Duodenal mucosa (tissue), 2 donors: Measurements from ENCODE around the gene KRTAP12-3.
A peak's percentile ranks its signal among the peaks of the same experiment; 100 is the strongest.
"Not testable (repeated sequence)": the region's sequence is repeated elsewhere in the genome, so short reads cannot be mapped to it uniquely, and the experiment has no call there.

Experiments
- H3K27ac ChIP-seq: one replicate; pipeline ENCODE4 v1.7.0; 2013; ENCODE audit warnings: low read depth, low read length
- H3K27me3 ChIP-seq, 2 donors: one replicate each; pipeline ENCODE4 v1.7.0; 2013; ENCODE audit warnings: low read length in 2 of 2, control low read depth in 1 of 2; ENCODE audit not compliant: insufficient read depth in 2 of 2, control insufficient read depth in 1 of 2
- H3K36me3 ChIP-seq, 2 donors: one replicate each; pipeline ENCODE4 v1.7.0; 2013; ENCODE audit warnings: low read length in 2 of 2, control low read depth in 1 of 2; ENCODE audit not compliant: insufficient read depth in 2 of 2, control insufficient read depth in 1 of 2
- H3K4me1 ChIP-seq, 2 donors: one replicate each; pipeline ENCODE4 v1.7.0; 2013; ENCODE audit warnings: low read length in 2 of 2, control low read depth in 1 of 2; ENCODE audit not compliant: insufficient read depth in 2 of 2, control insufficient read depth in 1 of 2
- H3K4me3 ChIP-seq, 2 donors: one replicate each; pipeline ENCODE4 v1.7.0; 2013; ENCODE audit warnings: low read length in 2 of 2, low read depth in 1 of 2
- H3K9ac ChIP-seq, 2 donors: one replicate each; pipeline ENCODE4 v1.7.0; 2013; ENCODE audit warnings: low read length in 2 of 2, low read depth in 1 of 2
- H3K9me3 ChIP-seq, 2 donors: one replicate each; pipeline ENCODE4 v1.7.0; 2013; ENCODE audit warnings: low read length in 2 of 2, control low read depth in 1 of 2; ENCODE audit not compliant: control insufficient read depth in 1 of 2

Gene KRTAP12-3, protein sequence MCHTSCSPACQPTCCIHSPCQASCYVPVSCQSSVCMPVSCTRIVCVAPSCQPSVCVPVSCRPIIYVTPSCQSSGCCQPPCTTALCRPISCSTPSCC

DNA sequence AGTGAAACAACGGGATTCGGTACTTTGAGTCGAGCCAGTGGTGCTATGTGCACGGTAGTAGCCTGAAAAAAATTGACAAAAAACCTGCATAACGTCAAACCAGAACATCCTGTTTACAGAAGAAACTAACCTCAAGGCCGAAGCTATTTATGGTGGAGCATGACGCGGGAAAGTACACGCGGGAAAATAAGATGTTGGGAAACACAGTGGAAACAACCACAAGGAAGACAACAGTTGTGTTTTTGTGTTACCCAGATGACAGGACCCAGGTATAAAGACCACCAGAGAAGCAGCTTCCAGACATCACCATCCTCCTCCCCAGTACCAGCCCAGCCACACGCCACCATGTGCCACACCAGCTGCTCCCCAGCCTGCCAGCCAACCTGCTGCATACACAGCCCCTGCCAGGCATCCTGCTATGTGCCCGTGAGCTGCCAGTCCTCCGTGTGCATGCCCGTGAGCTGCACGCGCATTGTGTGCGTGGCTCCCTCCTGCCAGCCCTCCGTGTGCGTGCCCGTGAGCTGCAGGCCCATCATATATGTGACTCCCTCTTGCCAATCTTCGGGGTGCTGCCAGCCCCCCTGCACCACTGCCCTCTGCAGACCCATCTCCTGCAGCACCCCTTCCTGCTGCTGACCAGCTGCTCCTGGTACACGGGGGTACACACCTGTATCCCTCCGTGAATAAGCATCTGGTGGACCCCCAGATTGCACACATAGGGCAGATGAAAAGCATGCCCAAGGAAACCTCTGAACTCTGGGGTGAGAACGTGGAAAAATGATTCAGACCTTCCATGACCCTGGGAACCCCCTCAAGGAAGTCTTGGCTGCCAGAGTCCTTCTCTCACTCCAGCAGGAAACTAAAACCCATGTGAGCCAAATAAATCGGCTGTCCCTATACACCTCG lies at the start of gene KRTAP12-3:
KRTAP12-3 (plus strand) TSS at position 298 of the 906 bp plus-strand sequence; CDS start at position 346, 48 bp downstream.
- H3K4me1 ChIP-seq, result peaks cover 0 to 4% of the 10 kb centered on the region in 2 donors
- no peak within 1 kb of the TSS for H3K4me3 ChIP-seq
- peak within 1 kb of the TSS in 1 of 2 donors; percentile 4 for H3K9ac ChIP-seq
- peak within 1 kb of the TSS; percentile 28 for H3K27ac ChIP-seq
- no peaks in the 10 kb centered on the region for H3K27me3 ChIP-seq
- H3K36me3 ChIP-seq, result no peaks in the 10 kb centered on the region
- no peaks in the 10 kb centered on the region for H3K9me3 ChIP-seq

DNA sequence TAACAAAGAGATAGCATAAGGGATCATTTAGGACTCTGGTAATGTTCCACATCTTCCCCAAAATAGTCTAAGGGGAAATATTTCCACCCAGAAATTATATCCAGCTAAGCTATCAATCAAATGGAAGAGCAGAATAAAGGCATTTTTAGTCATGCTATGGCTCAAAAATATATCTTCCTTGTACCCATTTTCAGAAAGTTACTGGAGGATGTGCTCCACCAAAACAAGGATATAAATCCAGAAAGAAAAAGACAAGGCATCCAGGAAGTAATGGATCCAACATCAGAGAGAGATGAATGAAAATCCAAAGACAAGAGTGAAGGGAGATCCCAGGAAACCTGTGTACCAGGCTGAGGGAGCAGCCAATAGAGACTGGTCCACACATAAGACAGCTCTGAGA lies 48.5 kb upstream of the KRTAP12-3 start:
- no peaks in the 10 kb centered on the region for H3K27me3 ChIP-seq
- H3K9me3 ChIP-seq, result peaks cover 5 to 7% of the 10 kb centered on the region in 2 donors
- H3K4me1 ChIP-seq, result no peaks in the 10 kb centered on the region
- H3K27ac ChIP-seq, result no peak overlapping the region
- H3K9ac ChIP-seq, result no peak overlapping the region
- no peaks in the 10 kb centered on the region for H3K36me3 ChIP-seq
- no peak overlapping the region for H3K4me3 ChIP-seq

DNA sequence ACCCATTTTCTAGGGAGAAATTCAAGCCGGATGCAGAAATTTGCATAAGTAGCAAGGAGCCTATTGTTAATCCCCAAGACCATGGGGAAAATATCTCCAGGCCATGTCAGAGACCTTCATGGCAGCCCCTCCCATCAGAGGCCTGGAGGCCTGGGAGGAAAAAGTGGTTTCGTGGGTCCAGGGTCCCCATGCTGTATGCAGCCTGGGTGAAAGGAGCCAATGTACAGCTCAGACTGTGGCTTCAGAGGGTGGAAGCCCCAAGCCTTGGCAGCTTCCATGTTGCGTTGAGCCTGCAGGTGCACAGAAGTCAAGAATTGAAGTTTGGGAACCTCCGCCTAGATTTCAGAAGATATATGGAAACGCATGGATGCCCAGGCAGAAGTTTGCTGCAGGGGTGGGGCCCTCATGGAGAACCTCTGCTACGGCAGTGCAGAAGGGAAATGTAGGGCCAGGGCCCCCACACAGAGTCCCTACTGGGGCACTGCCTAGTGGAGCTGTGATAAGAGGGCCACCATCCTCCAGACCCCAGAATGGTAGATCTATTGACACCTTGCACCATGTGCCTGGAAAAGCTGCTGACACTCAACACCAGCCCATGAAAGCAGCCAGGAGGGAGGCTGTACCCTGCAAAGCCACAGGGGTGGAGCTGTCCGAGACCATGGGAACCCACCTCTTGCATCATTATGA lies 47.4 kb upstream of the KRTAP12-3 start:
- not testable (repeated sequence) for H3K9ac ChIP-seq, H3K27me3 ChIP-seq

DNA sequence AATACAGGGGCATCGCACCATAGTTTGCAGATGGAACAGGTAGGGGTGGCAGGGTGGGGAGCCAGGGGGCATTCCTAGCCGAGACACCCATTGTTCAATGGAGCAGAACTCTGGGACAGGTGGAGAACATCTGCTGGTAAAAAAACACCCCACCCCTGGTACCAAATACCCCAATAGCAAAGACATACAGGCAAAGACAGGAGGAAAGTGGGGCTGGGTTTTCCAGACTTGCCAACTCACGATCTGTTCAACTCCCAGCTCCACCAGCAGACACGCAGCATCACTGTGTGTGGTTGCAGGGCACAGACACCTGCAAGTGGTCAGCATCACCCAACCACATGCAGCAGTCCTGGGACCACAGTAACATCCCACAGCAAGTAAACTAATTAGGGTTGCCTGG lies 46.2 kb upstream of the KRTAP12-3 start:
- Histone ChIP-seq H3K27me3 (no peaks in the 10 kb centered on the region), H3K9me3 (peaks cover 5 to 7% of the 10 kb centered on the region in 2 donors), H3K9ac (no peak overlapping the region)

More for the DNA sequence above, 47.4 kb upstream of the KRTAP12-3 start:
- not testable (repeated sequence) for H3K4me3 ChIP-seq, H3K4me1 ChIP-seq, H3K27ac ChIP-seq, H3K36me3 ChIP-seq, H3K9me3 ChIP-seq

DNA sequence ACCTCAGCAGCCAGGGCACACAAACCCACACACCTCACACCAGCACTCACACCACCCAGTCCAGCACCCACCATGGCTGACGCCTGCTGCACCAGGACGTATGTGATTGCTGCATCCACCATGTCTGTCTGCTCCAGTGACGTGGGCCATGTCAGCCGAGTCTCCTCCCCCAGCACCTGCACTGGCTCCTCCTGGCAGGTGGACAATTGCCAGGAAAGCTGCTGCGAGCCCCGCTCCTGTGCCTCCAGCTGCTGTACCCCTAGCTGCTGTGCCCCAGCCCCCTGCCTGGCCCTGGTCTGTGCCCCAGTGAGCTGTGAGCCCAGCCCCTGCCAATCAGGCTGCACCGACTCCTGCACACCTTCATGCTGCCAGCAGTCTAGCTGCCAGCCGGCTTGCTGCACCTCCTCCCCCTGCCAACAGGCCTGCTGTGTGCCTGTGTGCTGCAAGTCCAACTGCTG lies 45.7 kb upstream of the KRTAP12-3 start, which contains the start of gene KRTAP10-8:
KRTAP10-8 (plus strand) TSS at position 51 of the 458 bp plus-strand sequence; CDS start at position 73, 22 bp downstream.
- Histone ChIP-seq H3K27me3 (no peaks in the 10 kb centered on the region), H3K27ac (no peak within 1 kb of the TSS), H3K4me1 (no peaks in the 10 kb centered on the region), H3K36me3 (no peaks in the 10 kb centered on the region), H3K9me3 (peaks cover 5 to 7% of the 10 kb centered on the region in 2 donors), H3K4me3 (no peak within 1 kb of the TSS), H3K9ac (no peak within 1 kb of the TSS)

More for the DNA sequence above, 46.2 kb upstream of the KRTAP12-3 start:
- Histone ChIP-seq H3K4me1 (no peaks in the 10 kb centered on the region), H3K36me3 (no peaks in the 10 kb centered on the region), H3K4me3 (no peak overlapping the region), H3K27ac (no peak overlapping the region)

DNA sequence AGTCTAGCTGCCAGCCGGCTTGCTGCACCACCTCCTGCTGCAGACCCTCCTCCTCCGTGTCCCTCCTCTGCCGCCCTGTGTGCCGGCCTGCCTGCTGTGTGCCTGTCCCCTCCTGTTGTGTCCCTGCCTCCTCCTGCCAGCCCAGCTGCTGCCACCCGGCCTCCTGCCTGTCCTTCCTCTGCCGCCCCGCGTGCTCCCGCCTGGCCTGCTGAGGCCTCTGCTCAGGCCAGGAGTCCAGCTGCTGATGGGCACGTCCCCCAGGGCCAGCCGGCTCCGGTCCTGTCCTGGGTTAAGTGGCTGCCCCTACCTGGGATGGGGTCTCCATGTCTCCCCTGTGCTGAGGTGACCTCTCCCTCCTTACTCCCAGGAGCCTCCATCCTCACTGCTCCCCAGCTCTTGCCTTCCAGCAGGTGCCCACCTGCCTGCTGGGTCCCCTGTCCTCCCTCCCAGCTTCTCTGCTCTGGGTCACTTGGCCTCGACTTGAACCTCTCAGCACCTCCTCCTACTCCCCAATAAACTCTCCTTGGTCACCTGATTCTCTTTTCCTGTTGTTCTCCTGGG lies 45.0 kb upstream of the KRTAP12-3 start:
- no peaks in the 10 kb centered on the region for H3K36me3 ChIP-seq
- H3K4me1 ChIP-seq, result no peaks in the 10 kb centered on the region
- no peak overlapping the region for H3K9ac ChIP-seq
- no peak overlapping the region for H3K27ac ChIP-seq
- no peaks in the 10 kb centered on the region for H3K27me3 ChIP-seq
- H3K9me3 ChIP-seq, result peaks cover 5 to 7% of the 10 kb centered on the region in 2 donors
- no peak overlapping the region for H3K4me3 ChIP-seq

DNA sequence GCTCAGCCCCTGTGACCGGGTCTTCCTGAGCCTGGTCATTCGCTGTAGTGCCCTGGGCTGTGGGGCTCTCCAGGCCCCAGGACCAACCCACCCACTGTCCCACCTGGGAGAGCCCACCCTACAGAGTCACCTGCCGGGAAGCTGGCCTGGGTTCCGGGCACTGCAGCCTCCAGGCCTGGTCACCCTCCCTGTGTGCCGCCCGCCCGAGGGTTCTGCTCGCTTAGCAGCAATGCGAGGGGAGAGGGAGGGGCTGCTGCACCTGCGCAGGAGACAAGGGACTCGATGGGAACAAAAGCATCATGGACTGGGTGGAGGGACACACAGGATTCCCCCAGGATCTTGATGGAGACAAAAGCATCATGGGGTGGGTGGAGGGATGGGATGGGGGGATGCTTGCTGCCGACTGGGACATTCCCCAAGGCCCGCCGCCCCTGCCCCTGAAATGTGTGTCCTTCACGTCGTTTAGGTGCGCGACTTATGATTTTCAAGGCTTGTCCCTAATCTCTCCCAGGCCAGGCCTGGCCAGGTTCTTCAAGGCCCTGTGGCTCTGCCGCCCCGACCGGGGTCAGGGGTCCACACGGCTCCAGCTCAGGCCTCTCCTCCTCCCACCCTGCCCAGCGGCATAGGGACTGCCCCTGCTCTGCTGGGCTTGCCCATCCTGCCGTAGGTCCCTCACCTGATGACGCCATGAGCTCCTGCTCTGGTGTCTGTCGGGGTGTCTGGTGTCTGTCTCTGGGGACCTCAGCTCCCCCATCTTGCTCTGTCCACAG lies 44.2 kb upstream of the KRTAP12-3 start:
- Histone ChIP-seq H3K9me3 (peaks cover 5 to 7% of the 10 kb centered on the region in 2 donors), H3K27ac (no peak overlapping the region), H3K36me3 (no peaks in the 10 kb centered on the region), H3K4me3 (no peak overlapping the region), H3K4me1 (peaks cover 0 to 3% of the 10 kb centered on the region in 2 donors), H3K27me3 (no peaks in the 10 kb centered on the region), H3K9ac (no peak overlapping the region)

DNA sequence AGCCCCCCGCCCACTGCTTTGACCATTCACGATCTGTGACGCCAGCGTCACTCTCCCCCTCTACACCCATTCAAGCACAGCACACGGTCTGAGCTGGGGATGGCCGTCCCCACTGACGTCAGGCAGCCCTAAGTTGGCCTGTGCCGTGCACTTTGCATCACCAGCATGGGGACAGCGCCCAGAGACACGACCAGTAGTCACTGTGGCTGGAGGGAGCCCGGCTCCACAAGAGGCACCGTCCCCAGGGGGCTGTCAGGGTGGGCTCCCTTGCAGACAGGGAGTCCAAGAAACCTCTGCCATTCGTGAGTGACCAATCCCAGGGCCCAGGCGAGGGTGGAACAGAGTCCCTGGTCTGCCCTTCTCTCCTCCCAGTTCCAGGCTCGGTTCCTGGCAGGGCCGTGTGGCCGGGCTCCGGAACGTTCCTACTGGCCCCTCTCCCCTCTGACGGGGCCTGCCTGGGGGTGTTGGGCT lies 43.5 kb upstream of the KRTAP12-3 start:
- H3K36me3 ChIP-seq, result no peaks in the 10 kb centered on the region
- H3K27ac ChIP-seq, result no peak overlapping the region
- H3K4me3 ChIP-seq, result no peak overlapping the region
- no peak overlapping the region for H3K9ac ChIP-seq
- peaks cover 0 to 9% of the 10 kb centered on the region in 2 donors for H3K4me1 ChIP-seq
- H3K27me3 ChIP-seq, result no peaks in the 10 kb centered on the region
- peaks cover 5 to 7% of the 10 kb centered on the region in 2 donors for H3K9me3 ChIP-seq

DNA sequence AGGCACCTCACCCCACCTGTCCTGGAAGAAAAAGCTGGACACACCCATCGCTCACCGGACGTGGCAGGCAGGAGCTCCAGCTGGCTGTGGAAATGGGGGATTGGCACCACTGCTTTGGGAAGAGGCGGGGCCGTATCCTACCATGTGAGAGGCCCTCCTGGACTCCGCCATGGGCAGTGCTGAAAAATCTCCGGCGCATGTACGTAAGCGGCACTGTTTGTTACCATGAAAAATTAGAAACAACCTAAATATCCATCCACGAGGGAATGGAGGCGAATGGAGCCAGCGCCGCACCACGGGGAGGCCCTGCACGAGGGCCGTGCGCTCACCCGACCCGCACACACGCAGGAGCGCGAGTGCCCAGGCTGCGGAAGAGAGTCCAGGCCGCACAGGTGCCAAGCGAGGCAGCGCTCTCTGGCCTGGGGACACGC lies 42.8 kb upstream of the KRTAP12-3 start:
- Histone ChIP-seq H3K27ac (no peak overlapping the region), H3K27me3 (no peaks in the 10 kb centered on the region), H3K4me1 (peaks cover 0 to 11% of the 10 kb centered on the region in 2 donors), H3K4me3 (no peak overlapping the region), H3K9me3 (peaks cover 3 to 7% of the 10 kb centered on the region in 2 donors), H3K9ac (no peak overlapping the region), H3K36me3 (no peaks in the 10 kb centered on the region)
